NCI-H146 treated with DMSO at 0.1 percent for 48 hours (cell line): ENCODE results near the gene SOX13.
A peak's percentile ranks its signal among the peaks of the same experiment; 100 is the strongest.

Experiments
- DNase-seq: peaks from one replicate; lab custom pipeline; 2025; ENCODE audit not compliant: unreplicated experiment; lab: John Stamatoyannopoulos, UW

The SOX13 gene

GRCh38 chr1:204149635-204150565 is 77.0 kb downstream of the SOX13 start:
- DNase-seq: no peak

- DNase-seq: no peak
These were observed 78.0 kb downstream of the SOX13 start for GRCh38 chr1:204150702-204151551.

GRCh38 chr1:204151552-204152309 is 78.8 kb downstream of the SOX13 start, which contains the start of gene ETNK2:
Gene ETNK2 (minus strand): TSS chr1:204152044. CDS start chr1:204151852, 192 bp downstream.
- peak; percentile 51 for DNase-seq

- DNase-seq: no peak
These were observed 79.6 kb downstream of the SOX13 start for GRCh38 chr1:204152310-204153044.

GRCh38 chr1:204153667-204154066 is 80.8 kb downstream of the SOX13 start:
- DNase-seq: no peak

- DNase-seq: no peak
These were observed 81.8 kb downstream of the SOX13 start for GRCh38 chr1:204154568-204155255.

GRCh38 chr1:204155881-204156280 is 83.0 kb downstream of the SOX13 start:
- DNase-seq: no peak

- no peak for DNase-seq
These were observed 85.0 kb downstream of the SOX13 start for GRCh38 chr1:204157962-204158361.

GRCh38 chr1:204161609-204162493 is 88.9 kb downstream of the SOX13 start:
- no peak for DNase-seq

GRCh38 chr1:204162494-204163074 is 89.7 kb downstream of the SOX13 start:
- peak; percentile 73 for DNase-seq

GRCh38 chr1:204166219-204166618 is 93.3 kb downstream of the SOX13 start, which contains the start of gene REN:
Gene REN (minus strand): TSS chr1:204166337. CDS start chr1:204166293, 44 bp downstream.
- DNase-seq: no peak

GRCh38 chr1:204167730-204168129 is 94.8 kb downstream of the SOX13 start:
- no peak for DNase-seq

- no peak for DNase-seq
These were observed 96.9 kb downstream of the SOX13 start for GRCh38 chr1:204169858-204170257.

- DNase-seq: no peak
These were observed 97.7 kb downstream of the SOX13 start for GRCh38 chr1:204170494-204171155.

GRCh38 chr1:204171751-204172178 is 98.8 kb downstream of the SOX13 start:
- DNase-seq: no peak

- DNase-seq: no peak
These were observed 99.6 kb downstream of the SOX13 start for GRCh38 chr1:204172404-204173029.

- no peak for DNase-seq
These were observed 102.0 kb downstream of the SOX13 start for GRCh38 chr1:204174958-204175357.
